Erythroblast (primary cell): Measurements from ENCODE around the gene RABEP1.
"Not testable (repeated sequence)": the region's sequence is repeated elsewhere in the genome, so short reads cannot be mapped to it uniquely, and the experiment has no call there.

Source experiments
- DNase-seq, 2 experiments: peaks; one replicate each; lab custom pipeline; 2025; lab: John Stamatoyannopoulos, UW
- GATA1 ChIP-seq: IDR thresholded peaks from 2 replicates; pipeline ENCODE4 v1.6.1; 2011; ENCODE audit warnings: low read depth, mild to moderate bottlenecking, control low read depth, low read length, moderate library complexity
- POLR2A ChIP-seq: IDR thresholded peaks from 2 replicates; pipeline ENCODE4 v1.6.1; 2011; ENCODE audit warnings: mild to moderate bottlenecking, low read length

Gene RABEP1, protein sequence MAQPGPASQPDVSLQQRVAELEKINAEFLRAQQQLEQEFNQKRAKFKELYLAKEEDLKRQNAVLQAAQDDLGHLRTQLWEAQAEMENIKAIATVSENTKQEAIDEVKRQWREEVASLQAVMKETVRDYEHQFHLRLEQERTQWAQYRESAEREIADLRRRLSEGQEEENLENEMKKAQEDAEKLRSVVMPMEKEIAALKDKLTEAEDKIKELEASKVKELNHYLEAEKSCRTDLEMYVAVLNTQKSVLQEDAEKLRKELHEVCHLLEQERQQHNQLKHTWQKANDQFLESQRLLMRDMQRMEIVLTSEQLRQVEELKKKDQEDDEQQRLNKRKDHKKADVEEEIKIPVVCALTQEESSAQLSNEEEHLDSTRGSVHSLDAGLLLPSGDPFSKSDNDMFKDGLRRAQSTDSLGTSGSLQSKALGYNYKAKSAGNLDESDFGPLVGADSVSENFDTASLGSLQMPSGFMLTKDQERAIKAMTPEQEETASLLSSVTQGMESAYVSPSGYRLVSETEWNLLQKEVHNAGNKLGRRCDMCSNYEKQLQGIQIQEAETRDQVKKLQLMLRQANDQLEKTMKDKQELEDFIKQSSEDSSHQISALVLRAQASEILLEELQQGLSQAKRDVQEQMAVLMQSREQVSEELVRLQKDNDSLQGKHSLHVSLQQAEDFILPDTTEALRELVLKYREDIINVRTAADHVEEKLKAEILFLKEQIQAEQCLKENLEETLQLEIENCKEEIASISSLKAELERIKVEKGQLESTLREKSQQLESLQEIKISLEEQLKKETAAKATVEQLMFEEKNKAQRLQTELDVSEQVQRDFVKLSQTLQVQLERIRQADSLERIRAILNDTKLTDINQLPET

DNA sequence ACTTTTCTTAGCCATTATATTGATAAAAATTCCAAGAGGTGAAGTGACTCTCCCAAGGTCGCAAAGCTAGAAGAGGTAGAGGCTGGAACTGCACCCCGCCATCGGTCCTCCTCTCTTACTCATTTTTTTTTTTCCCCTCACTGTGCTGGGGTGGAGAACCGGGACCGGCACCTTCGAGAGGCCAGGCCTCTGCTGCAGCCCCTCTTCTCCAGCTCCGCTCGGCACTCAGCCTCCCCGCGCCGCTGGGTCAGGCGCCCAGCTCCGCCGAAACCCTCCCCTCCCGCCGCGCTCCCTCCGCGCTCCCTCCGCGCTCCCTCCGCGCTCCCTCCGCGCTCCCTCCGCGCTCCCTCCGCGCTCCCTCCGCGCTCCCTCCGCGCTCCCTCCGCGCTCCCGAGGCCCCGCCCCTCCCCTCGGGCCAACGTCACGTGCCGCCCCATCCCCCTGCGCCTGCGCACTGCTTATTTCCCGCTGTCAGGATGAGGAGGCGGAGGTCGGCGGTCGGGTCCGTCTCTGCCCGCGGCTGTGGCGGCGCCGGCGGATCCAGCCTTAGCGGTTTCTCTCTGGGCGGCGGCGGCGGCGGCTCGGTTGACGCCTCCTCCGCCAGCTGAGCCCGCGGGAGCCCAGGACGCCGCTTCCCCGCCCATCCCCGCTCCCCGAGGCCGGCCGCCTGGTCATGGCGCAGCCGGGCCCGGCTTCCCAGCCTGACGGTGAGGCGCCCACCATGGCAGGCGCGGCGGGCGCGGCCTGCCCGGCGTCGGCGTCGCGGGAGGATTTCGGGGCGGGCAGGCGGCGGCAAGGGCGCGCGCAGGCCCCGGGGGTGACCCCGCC lies at the start of gene RABEP1:
TSS of gene RABEP1 (plus strand) at position 471 of the 828 bp plus-strand sequence. CDS start at position 674, 203 bp downstream.
- TF ChIP-seq POLR2A (peak; percentile 72), GATA1 (no peak)
- DNase-seq, result peak; percentile 93 to 97

DNA sequence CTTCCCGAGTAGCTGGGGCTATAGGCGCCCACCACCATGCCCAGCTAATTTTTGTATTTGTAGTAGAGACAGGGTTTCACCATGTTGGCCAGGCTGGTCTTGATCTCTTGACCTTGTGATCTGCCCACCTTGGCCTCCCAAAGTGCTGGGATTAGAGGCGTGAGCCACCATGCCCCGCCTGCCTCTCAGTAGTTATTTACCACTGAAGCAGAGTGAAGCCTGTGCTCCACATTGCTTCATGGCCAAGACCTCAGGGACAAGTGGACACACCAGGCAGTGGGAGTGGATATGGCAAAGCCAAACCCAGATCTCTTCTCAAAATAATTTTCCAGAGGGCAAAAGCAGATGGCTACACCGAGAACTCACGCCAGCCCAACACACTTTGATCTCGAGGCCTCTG lies 48.6 kb upstream of the RABEP1 start:
- DNase-seq, result not testable (repeated sequence)

DNA sequence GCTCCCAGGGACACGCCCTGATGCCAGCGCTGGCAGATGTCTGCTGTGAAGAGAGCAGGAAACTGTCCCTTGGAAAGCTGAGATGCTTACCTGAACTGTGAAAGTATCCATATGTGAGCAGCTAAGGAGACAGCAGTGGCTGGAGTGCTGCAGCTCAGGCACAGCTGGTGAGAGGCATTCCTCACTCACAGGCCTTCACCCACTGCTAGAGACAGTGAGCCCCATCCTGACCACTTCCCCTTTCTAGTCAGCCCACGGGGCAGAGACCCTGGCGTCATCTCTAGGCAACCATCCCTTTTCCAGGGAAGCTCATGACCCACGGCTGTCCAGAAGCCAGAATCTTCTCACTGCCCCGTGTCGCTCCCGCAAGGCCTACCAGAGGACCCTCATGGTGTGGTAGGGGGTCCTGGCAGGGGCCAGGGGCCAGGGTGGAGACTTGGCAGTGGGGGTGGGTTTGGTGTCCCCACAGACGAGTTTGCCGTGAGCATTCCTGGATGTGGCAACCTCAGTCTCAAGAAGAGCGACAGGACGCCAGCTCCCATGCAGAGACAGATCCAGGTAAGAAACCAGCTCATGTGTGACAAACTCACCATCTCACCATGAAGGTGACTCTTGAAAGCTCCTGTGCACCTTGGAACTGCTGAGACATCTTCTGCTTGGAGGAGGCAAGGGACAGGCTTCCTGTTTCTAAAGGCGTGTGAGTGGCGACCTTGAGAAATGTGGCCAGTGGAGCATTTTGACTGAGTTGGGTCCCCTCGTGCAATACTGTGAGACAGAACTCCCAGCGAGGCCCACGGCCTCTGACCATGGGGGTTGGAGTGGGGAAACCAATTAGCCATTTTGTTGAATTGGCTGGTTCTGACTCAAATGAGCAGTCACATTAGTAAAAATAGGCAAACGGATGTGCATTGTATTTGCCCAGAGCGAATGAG lies 47.2 kb upstream of the RABEP1 start, which contains the start of gene SCIMP:
TSS of gene SCIMP (minus strand) at position 216 of the 932 bp plus-strand sequence. CDS start at position 111, 105 bp downstream.
- TF ChIP-seq POLR2A, result no peak
- no peak for TF ChIP-seq GATA1
- DNase-seq, result no peak

DNA sequence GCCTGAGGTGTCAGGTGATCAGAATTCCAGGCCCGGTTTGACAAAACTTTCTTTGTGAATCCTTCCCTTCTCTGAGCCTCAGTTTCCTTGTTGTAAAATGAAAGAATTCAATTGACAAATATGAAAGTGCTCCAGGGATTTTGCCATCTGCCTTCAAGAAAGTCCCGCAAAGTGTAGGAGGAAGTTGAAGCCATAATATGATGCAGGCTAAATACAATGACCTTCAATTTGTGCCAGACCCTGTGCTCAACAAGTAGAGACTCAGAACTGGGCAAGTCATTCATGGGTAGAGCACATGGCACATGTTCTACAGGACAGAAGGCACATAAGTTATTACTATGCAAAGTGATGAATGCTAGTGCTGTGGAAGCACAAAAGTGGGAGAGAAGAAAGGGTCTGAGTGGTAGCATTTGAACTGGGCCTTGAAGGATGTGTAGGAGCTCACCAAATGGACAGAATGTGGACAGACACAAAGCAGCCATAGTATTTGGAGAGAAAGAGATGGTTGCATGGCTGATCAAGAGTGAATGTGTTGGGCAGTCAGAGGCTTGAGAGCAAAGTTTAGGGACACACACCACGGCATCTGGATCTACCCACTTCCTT lies 45.0 kb upstream of the RABEP1 start:
- no peak for TF ChIP-seq GATA1
- no peak for TF ChIP-seq POLR2A
- DNase-seq, result no peak

DNA sequence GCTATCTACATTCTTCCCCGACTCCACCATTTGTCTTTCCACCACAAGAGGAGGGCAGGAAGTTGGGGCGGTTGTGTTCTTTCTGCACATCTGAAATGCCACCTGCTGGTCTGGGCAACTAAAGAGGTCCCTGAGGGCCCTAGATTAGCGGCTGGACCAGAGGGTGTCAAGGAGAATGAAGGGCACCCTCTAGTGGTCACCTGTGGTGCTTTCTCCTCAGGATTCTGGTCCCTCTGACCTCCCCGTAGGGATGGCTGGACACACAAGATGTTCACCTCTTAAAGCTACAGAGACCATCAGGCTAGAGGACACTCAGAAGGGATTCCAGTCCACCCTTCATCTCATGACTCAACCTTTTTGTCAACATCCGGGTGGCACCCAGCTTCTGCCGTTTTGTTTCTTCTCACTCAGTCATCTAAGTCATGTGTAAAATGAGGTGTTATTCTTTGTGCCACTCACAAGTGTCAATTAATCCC lies 44.5 kb upstream of the RABEP1 start:
- TF ChIP-seq GATA1 (no peak), POLR2A (no peak)
- peak; percentile 76 to 83 for DNase-seq

DNA sequence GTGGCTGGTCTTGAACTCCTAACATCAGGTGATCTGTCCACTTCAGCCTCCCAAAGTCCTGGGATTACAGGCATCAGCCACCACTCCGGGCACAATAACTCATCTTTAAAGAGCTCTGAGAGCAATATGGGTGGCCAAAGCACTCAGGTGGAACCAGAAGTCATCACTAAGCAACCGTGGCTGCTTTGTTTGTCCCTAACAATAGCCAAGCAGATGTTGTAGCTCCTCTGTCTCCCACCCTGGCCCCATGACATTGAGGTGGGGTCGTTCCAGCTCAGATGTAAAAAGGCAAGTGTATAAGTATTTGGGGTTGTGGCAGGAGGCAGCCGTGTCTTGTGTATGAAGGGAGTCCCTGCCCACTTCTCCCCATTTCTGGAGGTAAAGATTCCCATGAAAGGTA lies 43.8 kb upstream of the RABEP1 start:
- DNase-seq, result no peak
- TF ChIP-seq POLR2A (no peak), GATA1 (no peak)

DNA sequence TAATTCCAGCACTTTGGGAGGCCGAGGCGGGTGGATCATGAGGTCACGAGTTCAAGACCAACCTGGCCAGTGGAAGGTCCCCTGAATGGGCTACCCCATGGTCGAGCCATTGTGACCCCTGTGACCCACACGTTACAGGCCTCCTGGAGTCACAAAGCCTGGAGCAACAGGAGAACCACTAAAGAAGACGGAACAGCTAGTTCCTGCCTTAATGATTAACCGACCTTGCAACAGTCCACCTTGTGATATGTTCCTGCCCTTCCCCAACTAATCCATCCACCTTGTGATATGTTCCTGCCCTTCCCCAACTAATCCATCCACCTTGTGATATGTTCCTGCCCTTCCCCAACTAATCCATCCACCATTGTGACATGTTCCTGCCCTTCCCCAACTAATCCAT lies 42.3 kb upstream of the RABEP1 start:
- not testable (repeated sequence) for DNase-seq

DNA sequence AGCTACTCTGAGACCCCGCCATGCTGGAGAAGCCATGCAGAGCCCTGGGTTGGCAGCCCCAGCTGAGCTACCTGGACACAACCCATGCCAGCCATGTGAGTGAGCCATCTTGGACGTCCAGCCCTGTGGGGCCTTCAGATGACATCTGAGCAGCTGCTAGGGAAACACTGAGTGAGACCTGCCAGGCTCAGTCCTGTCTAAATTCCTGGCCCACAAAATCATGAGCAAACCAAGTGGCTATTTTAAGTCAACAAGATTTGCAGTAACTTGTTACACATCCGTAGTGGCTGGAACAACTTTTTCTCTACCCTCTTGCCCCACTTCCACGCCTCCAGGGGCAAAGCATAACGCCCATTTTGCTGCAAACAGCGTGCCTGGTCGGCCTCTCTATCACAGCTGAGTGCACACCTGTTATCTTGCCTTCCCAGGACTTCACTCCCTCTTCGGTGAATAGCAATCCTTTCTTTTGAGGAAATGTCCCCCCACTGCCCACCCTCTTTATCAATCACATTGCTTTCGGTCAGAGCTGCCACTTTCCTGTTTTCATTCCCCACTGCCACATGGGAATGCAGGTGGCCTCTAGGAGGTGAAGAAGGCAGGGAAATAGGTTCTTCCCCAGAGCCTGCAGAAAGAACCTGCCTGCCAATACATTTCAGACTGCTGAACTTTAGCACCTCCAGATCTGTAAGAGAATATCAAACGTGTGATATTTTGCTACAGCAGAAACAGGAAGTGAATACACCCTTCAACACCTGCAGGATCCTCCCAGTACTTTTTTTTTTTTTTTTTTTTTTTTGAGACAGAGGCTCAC lies 40.0 kb upstream of the RABEP1 start:
- DNase-seq, result no peak
- no peak for TF ChIP-seq POLR2A
- TF ChIP-seq GATA1, result no peak

DNA sequence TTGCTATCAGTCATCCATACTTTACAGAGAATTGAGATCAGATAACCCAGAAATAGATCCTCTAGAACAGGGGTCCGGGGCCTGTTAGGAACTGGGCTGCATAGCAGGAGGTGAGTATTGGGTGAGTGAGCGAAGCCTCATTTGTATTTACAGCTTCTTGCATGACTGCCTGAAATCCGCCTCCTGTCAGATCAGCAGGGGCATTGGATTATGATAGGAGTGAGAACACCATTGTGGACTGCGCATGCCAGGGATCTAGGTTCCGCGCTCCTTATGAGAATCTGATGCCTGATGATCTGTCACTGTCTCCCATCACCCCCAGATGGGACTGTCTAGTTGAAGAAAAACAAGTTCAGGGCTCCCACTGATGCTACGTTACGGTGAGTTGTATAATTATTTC lies 34.5 kb upstream of the RABEP1 start:
- DNase-seq, result no peak
- TF ChIP-seq POLR2A (no peak), GATA1 (no peak)

DNA sequence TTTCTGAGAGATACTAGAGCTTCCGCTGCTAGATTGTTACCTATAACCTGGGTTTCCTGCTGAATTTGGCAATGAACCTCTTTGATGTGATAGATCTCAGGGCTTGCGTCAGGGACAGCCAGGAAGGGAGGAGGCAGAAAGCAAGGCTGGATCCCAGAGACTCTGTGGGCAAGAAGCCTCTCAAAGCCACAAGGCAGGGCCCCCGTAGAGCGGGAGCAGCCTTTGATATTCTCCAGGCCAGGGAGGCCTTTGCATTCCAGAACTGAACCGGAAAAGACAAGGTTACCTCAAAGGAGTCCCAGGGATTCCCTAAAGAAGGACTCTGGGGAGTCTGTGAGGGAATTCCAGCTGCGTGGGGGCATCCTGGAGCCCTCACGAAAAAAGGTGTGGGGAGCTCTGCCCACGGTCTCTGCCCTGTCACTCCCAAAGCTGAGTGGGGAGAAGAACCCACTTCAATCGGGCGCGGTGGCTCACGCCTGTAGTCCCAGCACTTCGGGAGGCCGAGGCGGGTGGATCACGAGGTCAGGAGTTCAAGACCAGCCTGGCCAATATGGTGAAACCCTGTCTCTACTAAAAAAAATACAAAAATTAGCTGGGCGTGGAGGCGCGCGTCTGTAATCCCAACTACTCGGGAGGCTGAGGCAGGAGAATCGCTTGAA lies 33.1 kb upstream of the RABEP1 start:
- no peak for TF ChIP-seq POLR2A
- no peak for TF ChIP-seq GATA1
- DNase-seq, result no peak

DNA sequence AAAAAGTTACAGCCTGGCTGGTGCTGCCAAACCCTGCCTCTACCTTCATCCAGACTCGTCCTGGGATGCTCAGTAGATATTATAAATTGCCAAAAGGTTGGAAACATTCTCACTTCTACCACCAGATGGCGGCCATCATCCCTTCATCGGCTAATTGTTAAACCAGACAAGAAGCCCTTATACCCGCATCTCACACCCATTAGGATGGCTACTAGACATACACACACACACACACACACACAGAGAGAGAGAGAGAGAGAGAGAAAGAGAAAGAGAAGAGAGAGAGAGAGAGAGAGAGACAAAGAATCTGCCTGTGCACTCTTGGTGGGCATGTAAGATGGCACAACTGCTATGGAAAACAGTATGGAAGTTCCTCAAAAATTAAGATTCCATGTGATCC lies 32.5 kb upstream of the RABEP1 start:
- TF ChIP-seq GATA1 (no peak), POLR2A (no peak)
- peak; percentile 76 to 82 for DNase-seq
